Stimulated activated naive CD8-positive, alpha-beta T cell treated with anti-CD3 and anti-CD28 coated beads, Interleukin-15, Interleukin-2, amounts not matched to agents 100 U/mL and 50 U/mL, for 24 hours (primary cell): Measurements from ENCODE around the gene SLC17A9.

Experiments used
- ATAC-seq: fragments of 150-1000 bp; cut with Tn5 transposase; one replicate; pipeline ENCODE4 v1.10.0; 2021
- DNase-seq: peaks from one replicate; pipeline ENCODE4 v3.0.0; 2021

SLC17A9 gene

DNA sequence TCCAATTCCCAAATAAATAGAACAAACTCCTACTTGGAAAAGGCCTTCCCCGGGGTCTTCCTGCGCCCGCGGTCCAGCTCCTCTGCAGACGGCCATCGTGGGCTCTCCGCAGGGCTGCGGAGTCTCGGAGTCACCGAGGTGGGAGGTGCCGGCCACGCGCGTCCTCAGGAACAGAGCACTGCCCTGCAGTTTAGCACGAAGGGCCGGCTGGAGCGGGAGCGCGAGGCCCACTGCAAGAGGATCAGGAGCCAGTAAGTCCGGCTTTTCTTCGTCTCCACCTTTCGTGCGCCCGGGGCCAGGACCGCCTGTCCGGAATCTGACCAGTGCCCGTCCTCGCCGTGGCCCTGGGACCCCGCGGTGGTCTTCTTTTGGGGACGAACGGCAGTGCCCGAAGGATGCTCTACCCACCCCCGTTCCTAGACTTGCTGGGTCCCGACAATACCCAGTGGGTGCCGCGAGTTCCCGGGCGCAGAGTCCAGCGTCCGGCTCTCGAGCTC, 52.9 kb downstream of the SLC17A9 start:
- ATAC-seq (no peak), DNase-seq (no peak)

DNA sequence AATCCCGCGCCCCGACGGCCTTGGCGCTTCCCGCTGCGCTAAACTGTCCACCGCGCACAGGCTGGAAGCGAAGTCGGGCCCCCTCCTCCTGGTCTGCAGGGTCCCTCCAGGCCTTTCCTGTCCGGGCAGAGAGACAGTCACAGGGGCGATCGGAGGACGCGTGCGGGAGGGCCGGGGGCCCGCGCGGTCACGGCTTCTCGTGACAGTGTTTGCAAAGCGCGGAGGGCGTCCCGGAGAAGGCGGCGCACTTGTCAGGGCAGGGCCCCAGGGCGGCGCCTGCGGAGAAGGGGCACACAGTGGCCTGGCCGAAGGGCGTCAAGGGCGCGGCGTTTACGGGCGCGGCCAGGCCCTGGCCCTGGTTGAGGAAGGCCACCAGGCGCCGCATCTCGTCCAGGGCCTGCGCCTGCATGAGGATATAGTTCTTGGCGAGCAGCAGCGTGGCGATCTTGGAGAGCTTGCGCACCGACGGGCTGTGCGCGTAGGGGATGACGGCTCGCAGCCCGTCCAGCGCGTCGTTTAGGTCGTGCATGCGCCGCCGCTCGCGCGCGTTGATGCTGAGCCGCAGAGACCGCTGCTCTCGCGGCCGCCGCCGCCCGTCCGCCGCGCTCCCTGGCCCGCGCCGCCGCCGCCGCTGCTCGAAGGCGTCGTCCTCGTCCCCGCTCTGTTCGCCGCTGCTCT, 53.5 kb downstream of the SLC17A9 start:
- DNase-seq (peak; percentile 16), ATAC-seq (no peak)

DNA sequence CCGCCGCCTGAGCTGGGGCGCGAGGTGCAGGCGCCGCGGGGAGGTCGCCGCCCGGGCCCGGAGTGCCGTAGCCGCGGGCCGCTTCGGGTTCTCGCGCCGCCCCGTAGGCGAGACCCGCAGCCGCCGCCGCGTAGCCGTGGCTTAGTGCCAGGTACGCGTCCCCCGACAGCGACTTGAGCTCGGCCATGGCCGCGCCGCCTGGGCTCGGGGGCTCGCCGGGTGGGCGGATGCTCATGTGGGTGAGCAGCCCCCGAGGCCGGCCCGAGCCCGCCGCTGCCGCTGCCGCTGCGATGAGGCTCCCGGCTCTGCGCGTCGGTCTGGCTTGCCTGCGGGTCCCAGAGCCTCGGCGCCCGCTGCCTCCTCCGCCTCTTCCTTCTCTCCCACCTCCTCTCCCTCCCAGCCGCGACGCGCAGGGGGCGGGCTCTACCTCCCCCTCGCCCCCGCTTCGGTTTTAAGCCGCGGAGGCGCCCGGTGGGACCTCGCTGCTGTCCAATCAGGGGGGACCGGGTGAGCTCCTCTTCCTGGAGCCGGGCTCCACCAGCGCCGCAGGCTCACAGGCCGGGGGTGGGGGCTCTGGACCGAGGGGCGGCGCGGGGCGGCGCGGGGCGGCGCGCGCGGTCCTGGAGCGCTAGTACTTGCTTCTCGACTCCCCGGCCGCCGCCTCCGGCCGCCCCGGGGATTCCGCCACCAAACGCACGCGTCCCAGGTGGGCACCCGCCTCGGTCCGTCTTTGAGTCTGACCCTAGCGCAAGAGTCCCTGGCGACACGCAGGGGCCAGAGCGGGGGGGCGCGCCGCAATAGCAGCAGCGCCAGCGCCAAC, 54.2 kb downstream of the SLC17A9 start, which contains the start of gene BHLHE23:
Gene BHLHE23, minus strand, starts transcription at position 425 of the 820 bp plus-strand sequence. Its CDS starts 190 bp downstream, at position 235.
- ATAC-seq = no peak

DNA sequence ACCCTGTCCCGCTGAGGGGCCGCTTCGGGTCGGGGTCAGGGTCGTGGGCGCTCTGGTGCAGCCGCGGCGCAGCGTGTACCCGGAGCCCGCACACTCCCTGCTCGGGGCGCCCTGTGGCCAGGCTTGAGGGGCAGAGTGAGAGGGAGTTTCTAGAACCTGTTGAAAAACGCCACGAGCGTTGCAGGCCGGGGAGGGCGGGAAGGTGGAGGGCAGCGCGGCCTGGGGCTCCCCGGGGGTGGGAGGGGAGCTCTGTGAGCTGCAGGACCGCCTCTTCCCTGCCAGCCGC, 54.8 kb downstream of the SLC17A9 start:
- DNase-seq (no peak), ATAC-seq (no peak)

More for the DNA sequence above, 54.2 kb downstream of the SLC17A9 start, which contains the start of gene BHLHE23:
- DNase-seq = peak; percentile 14

DNA sequence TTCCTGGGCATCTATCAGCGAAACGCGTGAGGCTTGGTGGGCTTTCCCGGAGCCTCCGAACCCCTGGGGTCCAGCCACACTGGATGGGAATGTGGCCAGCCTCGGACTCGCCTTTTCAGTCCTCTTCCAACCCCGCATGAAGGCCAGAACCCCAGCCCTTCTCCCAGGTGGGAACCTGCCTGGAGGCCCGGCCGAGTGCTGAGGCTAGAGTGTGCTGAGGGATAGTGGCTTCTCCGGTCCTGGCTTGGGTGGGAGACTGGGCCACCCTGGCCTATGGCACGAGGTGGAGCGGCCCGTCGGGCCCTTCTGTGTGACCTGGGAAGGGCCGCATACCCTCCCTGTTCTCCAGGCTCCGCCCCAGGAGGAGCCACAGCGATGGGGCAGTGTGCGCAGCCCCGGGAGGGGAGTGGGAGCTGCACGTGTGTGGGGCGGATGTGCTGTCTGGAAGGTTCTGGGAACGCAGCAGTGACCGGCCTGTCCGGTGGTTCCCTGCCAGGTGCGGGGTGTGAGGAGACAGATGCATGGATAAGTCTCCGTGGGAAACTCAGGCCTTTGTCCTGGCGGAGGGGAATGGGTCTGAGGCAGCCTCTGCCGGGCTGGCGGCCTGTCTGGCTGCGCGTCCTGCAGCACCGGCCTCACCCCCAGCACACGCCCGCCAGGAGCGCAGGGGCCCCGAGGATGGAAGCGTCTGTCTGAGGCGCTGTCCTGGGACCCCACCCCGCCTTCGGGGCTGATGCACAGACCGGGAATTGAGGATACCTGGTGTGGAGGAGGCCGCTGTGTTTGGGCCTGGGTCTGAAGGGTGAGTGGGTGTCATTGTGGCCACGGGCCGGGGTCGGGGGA, 55.4 kb downstream of the SLC17A9 start:
- ATAC-seq = no peak
- DNase-seq = no peak

DNA sequence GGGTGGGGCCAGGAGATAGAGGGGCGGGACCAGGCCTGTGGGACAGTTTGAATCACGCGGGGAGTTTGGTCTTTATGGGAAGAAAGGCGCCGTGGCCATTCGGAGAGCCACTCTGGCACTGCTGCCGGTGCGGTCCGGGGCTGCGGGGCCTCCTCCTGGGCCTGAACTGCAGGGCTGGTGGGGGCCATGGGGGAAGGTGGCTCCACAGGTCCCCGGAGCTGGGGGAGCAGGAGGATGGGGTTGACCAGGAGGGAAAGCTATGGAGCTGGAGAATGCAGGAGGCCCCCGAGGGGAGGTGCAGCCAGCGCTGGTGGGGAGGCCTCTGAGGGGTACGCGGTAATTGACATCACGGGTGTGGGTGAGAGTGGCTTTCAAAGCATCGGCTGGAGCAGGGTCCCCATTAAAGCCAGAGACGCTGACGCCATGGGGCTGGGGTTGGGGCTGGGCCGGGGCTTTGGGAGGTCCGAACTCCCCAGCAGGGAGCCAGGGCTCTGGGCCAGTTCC, 56.1 kb downstream of the SLC17A9 start:
- ATAC-seq (peak; percentile 21), DNase-seq (no peak)

DNA sequence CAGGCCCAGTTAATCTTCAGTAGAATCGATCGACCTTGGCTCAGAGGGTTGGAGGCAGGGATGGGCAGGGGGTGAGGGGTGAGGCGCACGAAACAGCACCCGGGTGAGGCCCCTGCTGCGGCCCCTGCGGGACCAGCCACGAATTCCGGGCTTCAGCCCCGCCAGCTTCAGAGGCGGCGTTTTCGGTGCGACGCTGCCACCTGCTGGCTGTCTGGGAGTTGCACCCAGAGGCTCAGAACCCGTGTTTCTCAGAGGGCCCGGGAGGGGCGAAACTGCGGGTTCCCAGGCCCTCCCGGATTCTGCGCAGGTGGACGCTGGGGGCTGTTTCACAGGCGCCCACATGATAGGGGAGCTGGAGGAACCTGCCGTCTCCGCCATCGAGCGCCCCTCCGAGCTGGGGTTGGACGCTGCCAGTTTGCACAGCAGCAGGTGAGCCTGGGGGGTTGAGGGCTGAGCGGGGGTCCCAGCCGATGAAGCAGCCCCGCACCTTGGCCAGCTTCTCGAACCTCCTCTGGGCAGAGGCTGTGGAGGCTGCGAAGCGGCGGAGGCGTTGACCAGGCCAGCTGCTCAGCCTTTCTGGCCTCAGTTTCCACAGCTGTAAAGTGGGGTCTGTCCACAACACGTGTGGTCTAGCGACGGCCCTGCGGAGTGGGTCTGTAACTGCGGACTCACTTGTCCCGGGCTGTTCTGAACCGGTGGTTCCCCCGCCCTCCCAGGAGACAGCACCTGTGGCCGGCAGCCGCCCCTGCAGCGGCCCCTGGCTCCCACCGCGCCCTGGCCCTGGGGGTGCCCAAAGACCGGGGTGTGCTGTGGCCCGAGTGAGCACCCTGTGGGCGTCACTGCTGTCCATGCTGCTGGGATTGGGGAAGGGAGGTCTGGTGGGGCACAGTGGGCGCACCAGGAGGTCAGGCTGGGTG, 56.8 kb downstream of the SLC17A9 start:
- ATAC-seq (peak; percentile 75), DNase-seq (peak; percentile 87)

DNA sequence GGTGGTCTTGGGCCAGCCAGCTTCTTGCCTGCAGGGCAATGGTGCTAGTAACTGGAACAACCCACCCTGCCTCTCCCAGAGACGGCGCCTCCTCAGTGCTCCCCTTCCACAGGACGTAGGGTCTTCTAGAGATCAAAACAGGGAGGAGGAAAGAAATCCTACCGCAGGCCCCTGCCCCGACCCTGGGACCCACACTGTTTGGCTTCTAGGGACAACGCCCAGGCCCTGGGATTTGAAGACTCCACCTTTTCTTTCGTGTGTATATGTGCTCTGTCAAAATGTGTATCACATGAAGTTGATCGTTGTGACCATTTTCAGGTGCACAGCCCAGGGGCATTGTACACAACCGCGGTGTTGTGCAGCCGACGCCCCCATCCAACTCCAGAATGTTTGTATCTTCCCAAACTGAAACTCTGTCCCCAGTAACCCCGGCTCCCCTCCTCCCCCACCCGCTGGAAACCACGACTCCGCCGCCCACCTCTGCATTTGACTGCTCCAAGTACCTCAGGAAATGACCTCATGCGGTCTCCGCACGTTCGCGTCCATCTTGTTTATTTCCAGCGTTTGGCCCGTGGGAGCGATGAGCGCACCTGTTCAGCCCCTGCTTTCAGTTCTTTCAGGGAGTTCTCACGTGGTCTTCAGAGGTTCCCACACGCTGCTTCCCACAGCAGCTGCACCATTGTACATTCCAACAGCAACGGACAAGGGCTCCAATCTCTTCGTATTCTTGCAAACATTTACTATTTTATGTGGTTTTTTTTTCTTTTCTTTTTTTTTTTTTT, 57.7 kb downstream of the SLC17A9 start:
- peak; percentile 47 for ATAC-seq
- peak; percentile 77 for DNase-seq

DNA sequence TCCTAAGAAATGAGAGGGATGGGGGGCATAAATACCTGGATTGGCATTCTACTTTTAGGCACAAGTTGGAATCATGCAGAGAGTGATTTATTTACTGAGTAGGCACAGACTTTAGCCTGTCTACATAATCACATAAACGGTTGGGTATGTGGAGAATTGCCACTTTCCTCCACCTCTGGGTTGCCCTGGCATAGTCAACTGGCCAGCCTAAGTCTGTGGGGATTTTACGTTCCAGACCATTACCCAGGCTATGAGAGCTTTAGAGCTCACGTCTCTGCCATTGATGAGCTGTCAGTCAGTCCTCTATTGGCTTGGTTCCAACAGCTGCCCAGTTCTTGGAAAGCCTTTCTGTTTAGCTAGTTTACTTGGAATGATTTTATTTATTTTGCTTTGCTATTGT, 59.3 kb downstream of the SLC17A9 start:
- ATAC-seq = no peak
- DNase-seq = no peak

DNA sequence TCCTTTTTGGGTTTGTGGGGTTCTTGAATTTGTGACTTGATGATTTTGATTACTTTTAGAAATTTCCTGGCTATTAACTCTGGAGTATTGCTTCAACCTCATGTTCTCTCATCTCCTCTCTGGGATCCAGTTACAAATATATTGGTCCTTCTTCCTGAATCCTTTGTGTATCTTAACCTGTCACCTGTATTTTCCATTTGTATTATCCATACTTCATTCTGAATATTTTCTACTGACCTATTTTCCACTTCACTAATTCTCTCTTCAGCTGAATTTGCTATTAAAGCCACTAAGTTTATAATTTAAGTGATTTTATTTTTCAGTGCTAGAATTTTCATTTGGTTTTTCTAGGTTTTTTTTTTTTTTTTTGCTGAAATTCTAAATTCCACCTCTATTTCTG, 60.7 kb downstream of the SLC17A9 start:
- DNase-seq (no peak), ATAC-seq (no peak)

DNA sequence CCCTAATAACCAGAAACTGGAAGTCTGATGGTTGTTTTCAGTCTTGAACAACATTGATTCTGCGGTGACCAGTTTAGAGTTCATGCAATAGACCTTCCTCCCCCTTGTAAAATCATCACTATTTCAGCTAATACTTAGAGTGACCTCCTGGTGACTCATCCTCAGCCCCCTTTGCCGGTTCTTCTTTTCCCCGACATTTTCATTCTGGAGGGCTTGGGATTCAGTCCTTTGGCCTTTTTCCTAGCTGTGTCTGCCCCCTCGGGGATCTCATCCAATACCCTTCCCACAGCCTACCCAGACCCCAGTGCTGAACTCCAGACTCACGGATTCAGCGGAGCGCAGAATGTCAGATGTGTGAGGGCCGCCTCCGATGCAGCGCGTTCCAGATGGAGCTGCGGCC, 61.8 kb downstream of the SLC17A9 start:
- no peak for ATAC-seq
- DNase-seq = no peak

DNA sequence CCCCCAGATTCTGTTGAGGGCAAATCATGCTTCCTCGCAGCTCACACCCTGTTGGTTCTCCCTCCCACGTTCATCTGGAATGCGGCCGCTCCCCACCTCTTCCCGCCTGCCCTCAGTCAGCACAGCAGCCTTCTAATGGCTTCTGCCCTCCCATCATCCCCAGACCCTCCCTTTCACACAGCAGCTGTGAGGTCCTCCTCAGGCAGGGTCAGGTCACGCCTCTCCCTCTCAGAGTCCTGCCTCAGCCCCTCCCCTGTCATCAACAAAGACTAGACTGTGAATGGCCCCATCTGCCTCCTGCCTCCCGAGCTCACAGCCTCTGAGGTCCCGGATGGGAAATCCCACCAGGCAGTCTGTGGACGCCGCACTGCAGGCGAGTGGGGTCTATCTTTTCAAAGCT, 62.2 kb downstream of the SLC17A9 start:
- ATAC-seq (no peak), DNase-seq (no peak)

DNA sequence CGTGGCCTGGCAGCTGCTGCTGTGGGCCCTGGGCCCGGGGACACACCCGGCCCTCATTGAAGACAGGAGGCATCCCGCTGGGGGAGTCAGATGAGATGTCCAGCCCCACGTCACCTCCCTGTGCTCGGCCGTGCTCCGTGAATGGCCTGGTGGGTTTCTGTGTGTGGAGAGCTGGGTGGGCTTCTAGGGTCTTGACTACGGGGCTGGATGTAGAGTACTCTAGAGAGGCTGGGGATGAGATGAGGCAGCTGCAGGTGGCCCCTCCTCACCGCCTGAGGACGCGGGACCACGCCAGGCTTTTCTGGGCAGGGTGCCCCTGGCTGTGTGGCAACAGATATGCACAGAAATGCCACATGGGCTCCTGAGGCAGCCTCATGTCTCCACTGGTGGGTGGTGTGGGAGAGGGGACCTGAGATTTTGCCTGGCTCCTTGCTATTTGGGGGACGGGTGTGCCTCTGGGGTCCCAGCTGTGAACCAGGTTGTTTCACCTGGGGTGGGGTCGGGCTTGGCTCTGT, 62.7 kb downstream of the SLC17A9 start:
- ATAC-seq = no peak

DNA sequence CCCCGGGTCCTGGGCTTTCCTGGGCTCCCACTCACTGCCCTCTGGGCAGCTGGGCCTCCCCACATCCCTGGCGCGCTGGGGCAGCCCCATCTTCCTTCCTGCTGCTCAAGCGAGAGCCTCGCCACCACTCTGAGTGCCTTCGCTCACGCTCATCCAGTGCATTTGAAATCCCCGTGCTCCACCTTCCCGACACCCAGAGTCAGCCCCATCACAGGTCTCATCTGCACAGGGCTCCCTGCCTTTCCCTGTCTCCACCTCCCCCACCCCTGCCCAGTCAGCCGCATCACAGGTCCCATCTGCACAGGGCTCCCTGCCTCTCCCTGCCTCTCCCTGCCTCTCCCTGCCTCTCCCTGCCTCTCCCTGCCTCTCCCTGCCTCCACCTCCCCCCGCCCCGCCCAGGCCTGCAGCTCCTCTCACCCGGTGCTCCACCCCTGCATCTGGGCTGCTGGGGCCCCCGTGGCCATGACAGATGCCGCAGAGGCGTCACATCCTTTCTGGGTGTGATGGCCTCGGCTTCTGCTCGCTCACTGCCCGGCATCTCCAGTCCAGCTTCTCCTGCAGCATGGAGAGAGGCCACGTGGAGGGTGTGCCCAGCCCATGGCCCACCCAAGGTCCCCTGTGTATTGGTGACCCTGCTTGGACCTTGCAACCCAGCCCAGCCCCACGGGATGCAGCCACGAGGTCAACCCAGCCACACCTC, 63.3 kb downstream of the SLC17A9 start:
- DNase-seq = no peak
- ATAC-seq = no peak

More for the DNA sequence above, 62.7 kb downstream of the SLC17A9 start:
- no peak for DNase-seq

DNA sequence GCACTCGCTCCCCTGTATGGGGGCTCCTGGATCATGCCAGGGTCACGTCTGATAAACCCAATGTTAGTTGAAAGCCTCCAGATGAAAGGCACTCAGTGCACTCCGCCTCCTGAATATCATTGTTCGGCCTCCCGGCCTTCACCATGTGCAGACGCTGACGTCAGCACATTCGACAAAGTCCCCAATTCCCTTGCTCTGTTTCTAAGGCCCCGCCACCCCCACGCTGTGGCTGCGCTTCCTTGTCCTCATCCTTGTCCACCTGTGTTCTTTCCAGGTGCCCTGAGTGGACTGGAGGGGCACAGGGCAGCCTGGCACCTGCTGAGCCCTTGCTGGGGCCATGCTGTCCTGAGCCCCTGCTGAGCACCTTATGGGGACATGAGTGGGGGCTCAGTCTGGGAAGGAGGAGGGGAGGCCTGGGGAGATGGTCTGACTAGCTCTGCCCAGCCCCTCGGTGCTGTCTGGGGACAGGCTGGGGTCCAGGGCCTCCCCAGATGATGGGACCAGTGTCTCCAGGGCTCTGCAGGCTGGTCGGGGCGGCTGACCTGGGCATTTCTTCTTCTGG, 64.1 kb downstream of the SLC17A9 start:
- no peak for DNase-seq
- no peak for ATAC-seq

DNA sequence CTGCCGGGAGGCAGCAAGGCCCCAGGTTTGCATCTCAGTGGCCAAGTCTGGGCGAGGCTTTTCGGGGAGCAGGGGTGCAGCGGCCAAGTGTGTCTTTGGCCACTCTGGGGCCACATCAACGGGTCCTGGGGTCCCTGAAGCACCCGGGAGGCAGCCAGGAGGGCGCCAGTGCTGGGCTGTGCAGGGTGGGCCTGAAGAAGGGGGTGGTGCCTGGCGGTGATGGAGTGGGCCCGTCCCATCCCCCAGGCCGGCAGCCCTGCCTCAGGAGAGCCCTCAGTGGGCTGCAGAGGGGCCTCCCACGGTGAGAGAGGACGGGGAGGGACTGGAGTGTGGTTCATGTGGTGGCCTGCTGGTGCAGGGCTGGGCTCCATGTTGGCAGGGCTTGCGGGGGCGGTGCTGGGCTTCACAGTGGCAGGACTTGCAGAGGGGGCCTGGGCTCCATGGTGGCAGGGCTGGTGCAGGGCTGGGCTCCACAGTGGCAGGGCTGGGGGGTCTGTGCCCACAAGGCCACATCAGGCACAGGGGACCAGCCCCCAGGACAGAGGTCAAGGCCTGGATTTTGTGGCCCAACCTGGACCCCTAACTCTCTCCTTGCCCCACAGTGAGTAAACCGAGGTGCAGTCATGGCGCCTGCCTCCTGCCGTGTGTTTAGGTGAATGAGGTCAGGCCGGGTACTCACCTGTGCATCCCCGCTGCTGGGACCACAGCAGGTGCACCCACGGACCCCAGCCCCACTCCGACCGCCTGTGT, 64.7 kb downstream of the SLC17A9 start:
- ATAC-seq (no peak), DNase-seq (no peak)

DNA sequence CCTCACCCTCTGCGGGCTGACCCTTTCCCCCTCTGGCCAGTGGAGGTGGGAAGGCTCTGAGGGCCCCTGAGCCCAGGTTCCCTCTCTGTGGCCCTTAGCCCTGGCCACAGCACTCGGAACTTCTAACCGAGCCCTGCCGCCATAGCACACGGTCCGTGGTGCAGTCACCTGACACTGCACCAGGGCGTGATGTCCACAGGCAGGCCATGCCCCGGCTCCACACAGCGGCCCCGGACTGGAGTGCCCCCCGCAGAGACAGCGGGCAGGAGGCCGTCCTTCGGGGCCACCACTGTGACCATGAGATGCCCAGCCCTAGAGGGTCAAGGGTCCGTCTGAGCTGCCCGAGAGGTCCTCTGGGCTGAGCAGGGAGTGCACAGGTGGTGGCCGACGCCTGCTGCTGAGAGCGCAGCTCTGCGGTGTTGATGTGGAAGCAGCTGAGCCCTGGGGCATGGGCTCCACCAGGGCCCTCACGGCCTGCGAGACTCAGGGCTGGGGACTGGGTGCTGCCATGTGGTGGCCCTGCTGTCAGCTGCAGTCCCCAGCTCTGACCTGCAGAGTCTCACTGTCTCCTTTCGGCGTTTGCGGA, 65.4 kb downstream of the SLC17A9 start:
- DNase-seq (no peak), ATAC-seq (no peak)
